GM10266 (cell line): ENCODE measurements around the gene PLA2G2C.
"Not testable (repeated sequence)": the region's sequence is repeated elsewhere in the genome, so short reads cannot be mapped to it uniquely, and the experiment has no call there.

Source experiments
- DNase-seq: peaks from one replicate; pipeline ENCODE4 v3.0.0; 2012; ENCODE audit errors: extremely low spot score
- CTCF ChIP-seq: IDR thresholded peaks from 2 replicates; pipeline ENCODE4 v1.5.1; 2012; ENCODE audit warnings: mild to moderate bottlenecking, low read depth; ENCODE audit not compliant: control insufficient read depth, insufficient read depth; ENCODE audit errors: missing control alignments

The PLA2G2C gene

GRCh38 chr1:20227704-20228103, 41.4 kb upstream of the PLA2G2C start:
- TF ChIP-seq CTCF = no peak
- DNase-seq = no peak

GRCh38 chr1:20224546-20224945, 38.2 kb upstream of the PLA2G2C start:
- no peak for TF ChIP-seq CTCF

GRCh38 chr1:20223551-20224419, 37.5 kb upstream of the PLA2G2C start:
- no peak for TF ChIP-seq CTCF
- no peak for DNase-seq

More at GRCh38 chr1:20224546-20224945, 38.2 kb upstream of the PLA2G2C start:
- no peak for DNase-seq

GRCh38 chr1:20223106-20223505, 36.8 kb upstream of the PLA2G2C start:
- no peak for TF ChIP-seq CTCF
- no peak for DNase-seq

- TF ChIP-seq CTCF = no peak
- DNase-seq = no peak
Measured at GRCh38 chr1:20220036-20220435, 33.7 kb upstream of the PLA2G2C start.

- not testable (repeated sequence) for DNase-seq
Measured at GRCh38 chr1:20219053-20219452, 32.7 kb upstream of the PLA2G2C start.

- DNase-seq = peak; percentile 53
- TF ChIP-seq CTCF = peak; percentile 53
Measured at GRCh38 chr1:20216574-20216973, 30.3 kb upstream of the PLA2G2C start.
